H1 (cell line): Measurements from ENCODE around the gene LRRC74B. TPM values are rescaled to one million over a fixed set of nuclear protein-coding genes. Genes with fewer than 3 reads are reported as not detected.

Experiments
- CTCF ChIA-PET: fragments of 300-600 bp; sonication (Branson Sonifier 250); formaldehyde crosslinking; loops from one replicate; lab custom pipeline; 2021; ENCODE audit not compliant: partially characterized antibody; lab: Charles Lee
- POLR2A ChIA-PET: fragments of 300-600 bp; sonication (Branson Sonifier 250); formaldehyde crosslinking; loops from one replicate; lab custom pipeline; 2021; ENCODE audit warnings: inconsistent platforms; ENCODE audit not compliant: partially characterized antibody; lab: Charles Lee
- DNase-seq, 2 experiments: peaks; one replicate each; pipeline versions ENCODE4 v3.0.0 to v3.0.0-alpha.2; 2010 to 2022; ENCODE audit warnings: low spot score in 2 of 2, low read depth in 1 of 2, mixed read lengths in 1 of 2
- FAIRE-seq: peaks from 2 replicates; lab custom pipeline; 2011; peaks lifted over from hg19 to GRCh38; lab: Jason Lieb, UNC
- H2AFZ ChIP-seq: 2 replicates; pipeline ENCODE4 v1.8.1; 2012; ENCODE audit warnings: low read length, inconsistent platforms
- H2AK5ac ChIP-seq: 2 replicates; pipeline ENCODE4 v1.6.1; 2013; ENCODE audit warnings: low read depth, low read length
- H2BK120ac ChIP-seq: replicated peaks from 2 replicates; pipeline ENCODE3; 2013; ENCODE audit warnings: low read depth, low read length, inconsistent platforms
- H2BK12ac ChIP-seq: 2 replicates; pipeline ENCODE4 v1.6.1; 2013; ENCODE audit warnings: low read depth, low read length
- H2BK15ac ChIP-seq: 2 replicates; pipeline ENCODE4 v1.6.1; 2013; ENCODE audit warnings: low read length
- H2BK20ac ChIP-seq: 2 replicates; pipeline ENCODE4 v1.6.1; 2013; ENCODE audit warnings: low read length
- H2BK5ac ChIP-seq: 2 replicates; pipeline ENCODE4 v1.6.1; 2013; ENCODE audit warnings: low read depth, low read length
- H3K14ac ChIP-seq: 2 replicates; pipeline ENCODE4 v1.6.1; 2013; ENCODE audit warnings: inconsistent platforms; ENCODE audit not compliant: insufficient read length
- H3K18ac ChIP-seq: 2 replicates; pipeline ENCODE4 v1.6.1; 2013; ENCODE audit warnings: low read length; ENCODE audit errors: extremely low read depth
- H3K23ac ChIP-seq: 2 replicates; pipeline ENCODE4 v1.6.1; 2013; ENCODE audit warnings: inconsistent platforms; ENCODE audit not compliant: insufficient read length
- H3K23me2 ChIP-seq: 2 replicates; pipeline ENCODE4 v1.6.1; 2013; ENCODE audit warnings: low read depth, low read length
- H3K27ac ChIP-seq: 2 replicates; pipeline ENCODE4 v1.6.1; 2011; ENCODE audit warnings: low read depth, low read length, inconsistent platforms
- H3K27me3 ChIP-seq, 4 experiments: replicated peaks in 1 of 4; 1 replicate in 1 of 4; 2 replicates in 3 of 4; pipeline versions ENCODE4 v1.6.1 to v1.8.1; 2011 to 2013; ENCODE audit warnings: low read length in 3 of 4, mild to moderate bottlenecking in 3 of 4, inconsistent platforms in 2 of 4, mixed read lengths in 2 of 4, moderate library complexity in 1 of 4; ENCODE audit not compliant: control insufficient read depth in 3 of 4, insufficient read depth in 3 of 4; ENCODE audit errors: extremely low read depth in 1 of 4
- H3K36me3 ChIP-seq, 4 experiments: 2 replicates each; pipeline versions ENCODE4 v1.6.1 to v1.8.1; 2011 to 2013; ENCODE audit warnings: mild to moderate bottlenecking in 4 of 4, low read length in 3 of 4, moderate library complexity in 2 of 4, control low read depth in 1 of 4, inconsistent platforms in 1 of 4; ENCODE audit not compliant: insufficient read depth in 4 of 4, control insufficient read depth in 2 of 4
- H3K4ac ChIP-seq: replicated peaks from 2 replicates; pipeline ENCODE3; 2013; ENCODE audit warnings: low read length, low read depth, mixed read lengths, inconsistent platforms; ENCODE audit not compliant: insufficient read length
- H3K4me1 ChIP-seq, 4 experiments: replicated peaks in 1 of 4; 1 replicate in 1 of 4; 2 replicates in 3 of 4; pipeline versions ENCODE4 v1.6.1 to v1.8.1; 2011 to 2013; ENCODE audit warnings: low read length in 3 of 4, inconsistent platforms in 2 of 4, mixed read lengths in 1 of 4; ENCODE audit not compliant: insufficient read depth in 4 of 4, control insufficient read depth in 3 of 4
- H3K4me2 ChIP-seq, 2 experiments: 2 replicates each; pipeline versions ENCODE4 v1.6.1 to v1.8.1; 2011 to 2013; ENCODE audit warnings: low read depth in 2 of 2, low read length in 2 of 2, control low read depth in 1 of 2, inconsistent platforms in 1 of 2, mild to moderate bottlenecking in 1 of 2; ENCODE audit not compliant: insufficient read depth in 1 of 2
- H3K4me3 ChIP-seq, 4 experiments: fragments of 200-600, 300-600 bp in 1 of 4; sonication (generic), shearing (Covaris generic), sonication (Bioruptor Twin) in 1 of 4; 2 replicates each; pipeline versions ENCODE4 v1.5.1 to v1.8.1; 2011 to 2016; ENCODE audit warnings: low read length in 4 of 4, low read depth in 3 of 4, control low read depth in 2 of 4, inconsistent platforms in 2 of 4, mild to moderate bottlenecking in 2 of 4, mixed read lengths in 1 of 4, moderate library complexity in 1 of 4; ENCODE audit not compliant: insufficient read depth in 2 of 4; ENCODE audit errors: extremely low read depth in 1 of 4
- H3K56ac ChIP-seq: replicated peaks from 2 replicates; pipeline ENCODE3; 2013; ENCODE audit warnings: low read depth, mild to moderate bottlenecking, mixed read lengths, low read length, inconsistent platforms; ENCODE audit not compliant: insufficient read length
- H3K79me1 ChIP-seq: 2 replicates; pipeline ENCODE4 v1.6.1; 2013; ENCODE audit warnings: low read depth, low read length, control low read depth
- H3K79me2 ChIP-seq, 2 experiments: 2 replicates each; pipeline versions ENCODE4 v1.6.1 to v1.8.1; 2012 to 2013; ENCODE audit warnings: low read length in 2 of 2, mild to moderate bottlenecking in 2 of 2, inconsistent platforms in 1 of 2; ENCODE audit not compliant: insufficient read depth in 2 of 2, control insufficient read depth in 1 of 2
- H3K9ac ChIP-seq, 4 experiments: replicated peaks in 1 of 4; 1 replicate in 1 of 4; 2 replicates in 3 of 4; pipeline versions ENCODE4 v1.6.1 to v1.8.1; 2011 to 2013; ENCODE audit warnings: low read depth in 3 of 4, low read length in 3 of 4, control low read depth in 2 of 4, mild to moderate bottlenecking in 2 of 4, moderate library complexity in 2 of 4, inconsistent platforms in 1 of 4; ENCODE audit errors: extremely low read depth in 1 of 4
- H3K9me3 ChIP-seq, 2 experiments: 2 replicates each; pipeline versions ENCODE4 v1.6.1 to v1.8.1; 2012 to 2013; ENCODE audit warnings: mild to moderate bottlenecking in 2 of 2, moderate library complexity in 2 of 2, control low read depth in 1 of 2, inconsistent platforms in 1 of 2, low read depth in 1 of 2, low read length in 1 of 2, mixed read lengths in 1 of 2; ENCODE audit not compliant: insufficient read depth in 2 of 2
- H4K20me1 ChIP-seq, 2 experiments: replicated peaks in 1 of 2; 2 replicates each; pipeline versions ENCODE3 to v1.8.1; 2011 to 2013; ENCODE audit warnings: inconsistent platforms in 2 of 2, low read length in 2 of 2, mild to moderate bottlenecking in 1 of 2; ENCODE audit not compliant: insufficient read depth in 2 of 2, control insufficient read depth in 1 of 2
- H4K5ac ChIP-seq: 2 replicates; pipeline ENCODE4 v1.6.1; 2013; ENCODE audit warnings: low read length, low read depth, mixed read lengths, inconsistent platforms; ENCODE audit not compliant: insufficient read length
- H4K8ac ChIP-seq: 2 replicates; pipeline ENCODE4 v1.8.0; 2013; ENCODE audit warnings: mild to moderate bottlenecking, moderate library complexity, low read length, inconsistent platforms; ENCODE audit not compliant: insufficient read depth; ENCODE audit errors: extremely low read depth
- H4K91ac ChIP-seq: replicated peaks from 2 replicates; pipeline ENCODE3; 2013; ENCODE audit warnings: low read length, mixed read lengths, inconsistent platforms; ENCODE audit not compliant: insufficient read length
- BRCA1 ChIP-seq: IDR thresholded peaks from 2 replicates; pipeline ENCODE4 v1.6.1; 2012; ENCODE audit warnings: low read depth, low read length, improper control_type of control experiment
- CREB1 ChIP-seq: IDR thresholded peaks from 2 replicates; pipeline ENCODE4 v1.6.1; 2012; ENCODE audit warnings: inconsistent platforms
- CTCF ChIP-seq, 3 experiments: IDR thresholded peaks; 1 replicate in 2 of 3; 2 replicates in 1 of 3; pipeline versions ENCODE4 v1.5.1 to v1.6.1; 2011; ENCODE audit warnings: low read length in 3 of 3, mild to moderate bottlenecking in 3 of 3, inconsistent platforms in 2 of 3, low read depth in 1 of 3, moderate library complexity in 1 of 3; ENCODE audit not compliant: insufficient read depth in 1 of 3; ENCODE audit errors: control extremely low read depth in 1 of 3
- JUND ChIP-seq: IDR thresholded peaks from 2 replicates; pipeline ENCODE4 v1.6.1; 2011; ENCODE audit warnings: mild to moderate bottlenecking, improper control_type of control experiment, low read length
- NANOG ChIP-seq: IDR thresholded peaks from 2 replicates; pipeline ENCODE4 v1.6.1; 2011; ENCODE audit warnings: low read length, low read depth, mild to moderate bottlenecking, inconsistent platforms; ENCODE audit not compliant: insufficient read depth, poor library complexity, severe bottlenecking
- RAD21 ChIP-seq, 2 experiments: IDR thresholded peaks in 1 of 2; conservative IDR thresholded peaks in 1 of 2; 2 replicates each; pipeline ENCODE4 v1.6.1; 2011; ENCODE audit warnings: low read depth in 2 of 2, low read length in 2 of 2, improper control_type of control experiment in 1 of 2, inconsistent platforms in 1 of 2, mild to moderate bottlenecking in 1 of 2, moderate library complexity in 1 of 2
- TBP ChIP-seq: IDR thresholded peaks from 2 replicates; pipeline ENCODE4 v1.6.1; 2011; ENCODE audit warnings: low read depth, low read length, improper control_type of control experiment
- WGBS, 2 experiments: shearing (Covaris generic) in 1 of 2; methylation state at CpG; one replicate each; pipeline versions ENCODE4 v1.1.6 to v1.1.7; 2013 to 2015; ENCODE audit warnings: low lambda C conversion rate in 2 of 2, mixed read lengths in 2 of 2, inconsistent platforms in 1 of 2, low coverage in 1 of 2, missing lambda C conversion rate in 1 of 2; ENCODE audit not compliant: insufficient replicate concordance in 2 of 2, insufficient coverage in 1 of 2, insufficient read length in 1 of 2; ENCODE audit errors: extremely low coverage in 1 of 2, missing lambda C conversion rate in 1 of 2; 5-methylcytosine and 5-hydroxymethylcytosine counted together
- polyA plus RNA-seq, 7 experiments: library from polyadenylated mRNA; depleted of rRNA in 3 of 7; stranded (reverse) in 5 of 7; unstranded in 2 of 7; fragments of >200 nt in 5 of 7; fragments of 200-250 nt in 2 of 7; gene quantifications; 1 replicate in 5 of 7; 2 replicates in 1 of 7; 4 replicates in 1 of 7; pipeline versions ENCODE4 v1.2.1 to v1.2.3, GENCODE V29; 2011 to 2013; ENCODE audit warnings: missing spikeins in 2 of 7, mixed read lengths in 2 of 7
- total RNA-seq: library from RNA; stranded (reverse); fragmentation: NEBNext Ultra II Directional; extraction: Animal tissue kit (Norgen Biotek cat#: 25700); gene quantifications from 2 replicates; pipeline ENCODE4 v1.2.1, GENCODE V29; 2021
- TF ChIP-seq, protein P1 (sequence below): IDR thresholded peaks from 2 replicates; pipeline ENCODE4 v1.6.1; 2011; ENCODE audit warnings: low read length, improper control_type of control experiment

LRRC74B gene
- total and polyA plus RNA-seq, 2 of the 8 experiments (the other 6 are each of a cell fraction or from before 2014, with no cell fraction given), result not detected

DNA sequence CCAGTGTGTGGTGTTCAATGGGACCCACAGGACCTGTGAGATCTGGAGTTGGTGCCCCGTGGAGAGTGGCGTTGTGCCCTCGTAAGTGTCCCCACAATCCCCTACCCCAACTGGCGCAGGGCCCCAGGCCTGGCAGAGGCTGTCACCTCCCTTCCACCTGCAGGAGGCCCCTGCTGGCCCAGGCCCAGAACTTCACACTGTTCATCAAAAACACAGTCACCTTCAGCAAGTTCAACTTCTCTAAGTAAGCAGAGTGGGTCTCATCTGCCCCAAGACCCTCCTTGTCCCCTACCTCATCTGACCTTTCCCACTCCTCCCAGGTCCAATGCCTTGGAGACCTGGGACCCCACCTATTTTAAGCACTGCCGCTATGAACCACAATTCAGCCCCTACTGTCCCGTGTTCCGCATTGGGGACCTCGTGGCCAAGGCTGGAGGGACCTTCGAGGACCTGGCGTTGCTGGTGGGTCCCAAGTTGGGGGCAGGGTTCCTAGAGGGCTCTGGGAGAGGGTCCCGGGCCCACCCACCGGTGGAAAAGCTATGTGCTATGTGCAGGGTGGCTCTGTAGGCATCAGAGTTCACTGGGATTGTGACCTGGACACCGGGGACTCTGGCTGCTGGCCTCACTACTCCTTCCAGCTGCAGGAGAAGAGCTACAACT, 22.7 kb upstream of the LRRC74B start:
- Histone ChIP-seq H2BK15ac (no peak overlapping the region), H3K79me1 (no peaks in the 10 kb centered on the region), H3K9me3 (no peaks in the 10 kb centered on the region), H3K27me3 (no peaks in the 10 kb centered on the region), H3K4me2 (no peak overlapping the region), H3K14ac (no peak overlapping the region), H3K23ac (no peak overlapping the region), H3K4me1 (peaks cover 0 to 2% (median 0%) of the 10 kb centered on the region in 4 experiments; a peak in 1 of 7 replicates), H4K8ac (peak overlapping the region; percentile 25), H3K4me3 (no peak overlapping the region), H3K56ac (no peak overlapping the region), H2BK20ac (no peak overlapping the region), H2BK12ac (no peak overlapping the region), H4K5ac (no peak overlapping the region)
- ChIA-PET CTCF (interaction anchor here (0.8 to 1.2 kb wide), 3 partner anchors 18 to 33 kb away, joined by 3 to 5 read pairs (median 3); partner anchors contain the start of gene LRRC74B), POLR2A (interaction anchor here (1.1 kb wide), 1 partner anchor 22 kb away, joined by 3 read pairs; no protein-coding TSS in a partner anchor)
- WGBS, 2 experiments, result 90% methylated on average over 13 of the region's 13 CpGs; no CpG with 5 or more reads in 1 of the 2 experiments
- DNase-seq (no peak), FAIRE-seq (no peak)
- no peak for TF ChIP-seq CREB1
- TF ChIP-seq JUND, result no peak
- no peak for TF ChIP-seq BRCA1
- TF ChIP-seq TBP, result no peak
- TF ChIP-seq RAD21 (IDR thresholded peaks at IDR 0.05 in 1 of 2, conservative IDR thresholded peaks at IDR 0.05 in 1 of 2; ENCODE audit: low read depth in 2 of 2, low read length in 2 of 2), result 0 out of 4 replicates have a peak, but pooled peaks of 1 of the 2 experiments have one; percentile 6
- TF ChIP-seq, protein P1, sequence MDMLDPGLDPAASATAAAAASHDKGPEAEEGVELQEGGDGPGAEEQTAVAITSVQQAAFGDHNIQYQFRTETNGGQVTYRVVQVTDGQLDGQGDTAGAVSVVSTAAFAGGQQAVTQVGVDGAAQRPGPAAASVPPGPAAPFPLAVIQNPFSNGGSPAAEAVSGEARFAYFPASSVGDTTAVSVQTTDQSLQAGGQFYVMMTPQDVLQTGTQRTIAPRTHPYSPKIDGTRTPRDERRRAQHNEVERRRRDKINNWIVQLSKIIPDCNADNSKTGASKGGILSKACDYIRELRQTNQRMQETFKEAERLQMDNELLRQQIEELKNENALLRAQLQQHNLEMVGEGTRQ, result no peak
- TF ChIP-seq CTCF (IDR thresholded peaks at IDR 0.05; ENCODE audit: control extremely low read depth in 1 of 3, insufficient read depth in 1 of 3, low read depth in 1 of 3, low read length in 3 of 3), result peak in 2 of 3 experiments; percentile 30 to 35; a peak in 3 of 4 replicates
- TF ChIP-seq NANOG, result no peak
- TF ChIP-seq, all 59 proteins: peak for 2
- no peak overlapping the region for H2AFZ ChIP-seq
- no peaks in the 10 kb centered on the region for H3K79me2 ChIP-seq
- H3K27ac ChIP-seq, result no peak overlapping the region
- H3K9ac ChIP-seq, result no peak overlapping the region
- H4K91ac ChIP-seq, result no peak overlapping the region
- no peaks in the 10 kb centered on the region for H3K36me3 ChIP-seq
- no peak overlapping the region for H2AK5ac ChIP-seq
- no peak overlapping the region for H3K18ac ChIP-seq
- H3K4ac ChIP-seq, result no peak overlapping the region
- no peaks in the 10 kb centered on the region for H3K23me2 ChIP-seq
- H2BK5ac ChIP-seq, result no peak overlapping the region
- H2BK120ac ChIP-seq, result no peak overlapping the region
- no peaks in the 10 kb centered on the region for H4K20me1 ChIP-seq
